SJCRH30 (cell line): ENCODE measurements around the gene PHF21B. TPM values are rescaled to one million over a fixed set of nuclear protein-coding genes. Genes with fewer than 3 reads are reported as not detected.
A peak's percentile ranks its signal among the peaks of the same experiment; 100 is the strongest.
"Not testable (repeated sequence)": the region's sequence is repeated elsewhere in the genome, so short reads cannot be mapped to it uniquely, and the experiment has no call there.

Experiments used
- DNase-seq, 2 experiments: peaks; one replicate each; pipeline ENCODE4 v3.0.0-alpha.2; 2015 to 2020
- H3K27ac ChIP-seq: fragments of 250-450 bp; sonication (Bioruptor Pico); 2 replicates; pipeline ENCODE4 v1.5.1; 2020; ENCODE audit warnings: mild to moderate bottlenecking, moderate library complexity
- H3K27me3 ChIP-seq: fragments of 250-450 bp; sonication (Bioruptor Pico); 2 replicates; pipeline ENCODE4 v1.5.1; 2020; ENCODE audit warnings: mild to moderate bottlenecking, moderate library complexity
- H3K36me3 ChIP-seq: fragments of 250-450 bp; sonication (Bioruptor Pico); 2 replicates; pipeline ENCODE4 v1.5.1; 2020; ENCODE audit warnings: mild to moderate bottlenecking, moderate library complexity
- H3K4me1 ChIP-seq: fragments of 250-450 bp; sonication (Bioruptor Pico); 2 replicates; pipeline ENCODE4 v1.5.1; 2020; ENCODE audit warnings: mild to moderate bottlenecking, moderate library complexity
- H3K4me3 ChIP-seq: fragments of 250-450 bp; sonication (Bioruptor Pico); 2 replicates; pipeline ENCODE4 v1.5.1; 2020; ENCODE audit warnings: mild to moderate bottlenecking, moderate library complexity
- H3K9me3 ChIP-seq: fragments of 250-450 bp; sonication (Bioruptor Pico); replicated peaks from 2 replicates; pipeline ENCODE4 v1.5.1; 2020; ENCODE audit warnings: mild to moderate bottlenecking, moderate library complexity
- total RNA-seq: library from RNA; depleted of rRNA; stranded (reverse); fragments of >200 nt; shearing (Covaris generic); gene quantifications from 2 replicates; pipeline ENCODE4 v1.2.3, GENCODE V29; 2014; rRNA removed

Gene PHF21B
- total RNA-seq = 2.9 and 5.8 TPM in 2 replicates

GRCh38 chr22:45009606-45010531 is at the start of gene PHF21B:
TSS of gene PHF21B (minus strand) at chr22:45010005. CDS start at chr22:45009549, 456 bp downstream.
- no peaks in the 10 kb centered on the region for H3K27me3 ChIP-seq

GRCh38 chr22:45059296-45059695 is 49.5 kb upstream of the PHF21B start:
- no peaks in the 10 kb centered on the region for H3K36me3 ChIP-seq
- no peaks in the 10 kb centered on the region for H3K27me3 ChIP-seq
- peak; percentile 77 to 87 for DNase-seq
- no peak overlapping the region for H3K4me3 ChIP-seq
- H3K4me1 ChIP-seq = peaks cover 12% of the 10 kb centered on the region
- H3K9me3 ChIP-seq = no peaks in the 10 kb centered on the region
- no peak overlapping the region for H3K27ac ChIP-seq

More at GRCh38 chr22:45009606-45010531, at the start of gene PHF21B:
- Histone ChIP-seq H3K27ac (peak within 1 kb of the TSS; percentile 52), H3K4me1 (no peaks in the 10 kb centered on the region), H3K36me3 (no peaks in the 10 kb centered on the region), H3K9me3 (no peaks in the 10 kb centered on the region), H3K4me3 (peak within 1 kb of the TSS; percentile 69)
- DNase-seq = peak; percentile 67 to 71

- H3K36me3 ChIP-seq = no peaks in the 10 kb centered on the region
- H3K4me1 ChIP-seq = peaks cover 5% of the 10 kb centered on the region
- no peak for DNase-seq
- no peaks in the 10 kb centered on the region for H3K27me3 ChIP-seq
- H3K27ac ChIP-seq = no peak overlapping the region
- H3K4me3 ChIP-seq = no peak overlapping the region
- no peaks in the 10 kb centered on the region for H3K9me3 ChIP-seq
These were observed 48.8 kb upstream of the PHF21B start for GRCh38 chr22:45058622-45058912.

GRCh38 chr22:45055936-45056335 is 46.1 kb upstream of the PHF21B start:
- Histone ChIP-seq H3K36me3 (no peaks in the 10 kb centered on the region), H3K4me1 (peaks cover 5% of the 10 kb centered on the region), H3K27me3 (peaks cover 2% of the 10 kb centered on the region), H3K4me3 (no peak overlapping the region), H3K9me3 (no peaks in the 10 kb centered on the region), H3K27ac (no peak overlapping the region)
- DNase-seq = no peak

- Histone ChIP-seq H3K4me3 (no peak overlapping the region), H3K4me1 (peaks cover 3% of the 10 kb centered on the region), H3K27ac (no peak overlapping the region), H3K9me3 (no peaks in the 10 kb centered on the region), H3K36me3 (no peaks in the 10 kb centered on the region), H3K27me3 (peaks cover 2% of the 10 kb centered on the region)
- no peak for DNase-seq
These were observed 43.8 kb upstream of the PHF21B start for GRCh38 chr22:45053571-45053970.

- Histone ChIP-seq H3K4me3 (no peak overlapping the region), H3K27me3 (peaks cover 2% of the 10 kb centered on the region), H3K27ac (no peak overlapping the region), H3K9me3 (no peaks in the 10 kb centered on the region), H3K36me3 (no peaks in the 10 kb centered on the region), H3K4me1 (no peaks in the 10 kb centered on the region)
- DNase-seq = no peak
These were observed 43.3 kb upstream of the PHF21B start for GRCh38 chr22:45053094-45053493.

GRCh38 chr22:45052665-45053064 is 42.9 kb upstream of the PHF21B start:
- not testable (repeated sequence) for H3K27ac ChIP-seq, DNase-seq, H3K27me3 ChIP-seq, H3K4me1 ChIP-seq, H3K9me3 ChIP-seq, H3K36me3 ChIP-seq, H3K4me3 ChIP-seq

GRCh38 chr22:45051946-45052345 is 42.1 kb upstream of the PHF21B start:
- H3K4me3 ChIP-seq = no peak overlapping the region
- no peaks in the 10 kb centered on the region for H3K9me3 ChIP-seq
- H3K36me3 ChIP-seq = no peaks in the 10 kb centered on the region
- no peak for DNase-seq
- H3K4me1 ChIP-seq = no peaks in the 10 kb centered on the region
- peaks cover 2% of the 10 kb centered on the region for H3K27me3 ChIP-seq
- no peak overlapping the region for H3K27ac ChIP-seq

GRCh38 chr22:45051419-45051818 is 41.6 kb upstream of the PHF21B start:
- Histone ChIP-seq H3K9me3 (no peaks in the 10 kb centered on the region), H3K4me1 (no peaks in the 10 kb centered on the region), H3K36me3 (no peaks in the 10 kb centered on the region), H3K27ac (no peak overlapping the region), H3K27me3 (peaks cover 2% of the 10 kb centered on the region), H3K4me3 (no peak overlapping the region)
- DNase-seq = no peak

- no peaks in the 10 kb centered on the region for H3K9me3 ChIP-seq
- no peak overlapping the region for H3K27ac ChIP-seq
- H3K27me3 ChIP-seq = peaks cover 2% of the 10 kb centered on the region; the same call in 1 of the 2 replicates
- no peaks in the 10 kb centered on the region for H3K4me1 ChIP-seq
- no peaks in the 10 kb centered on the region for H3K36me3 ChIP-seq
- H3K4me3 ChIP-seq = no peak overlapping the region
- DNase-seq = no peak
These were observed 37.5 kb upstream of the PHF21B start for GRCh38 chr22:45047260-45047659.

GRCh38 chr22:45045208-45045607 is 35.4 kb upstream of the PHF21B start:
- Histone ChIP-seq H3K27ac (no peak overlapping the region), H3K4me1 (no peaks in the 10 kb centered on the region), H3K27me3 (no peaks in the 10 kb centered on the region), H3K4me3 (no peak overlapping the region), H3K9me3 (no peaks in the 10 kb centered on the region), H3K36me3 (no peaks in the 10 kb centered on the region)
- DNase-seq = no peak

GRCh38 chr22:45042263-45042662 is 32.5 kb upstream of the PHF21B start:
- Histone ChIP-seq H3K4me1 (no peaks in the 10 kb centered on the region), H3K27me3 (no peaks in the 10 kb centered on the region), H3K27ac (no peak overlapping the region), H3K4me3 (no peak overlapping the region), H3K36me3 (no peaks in the 10 kb centered on the region), H3K9me3 (no peaks in the 10 kb centered on the region)
- DNase-seq = no peak

GRCh38 chr22:45039133-45039532 is 29.3 kb upstream of the PHF21B start:
- no peak for DNase-seq
- no peak overlapping the region for H3K4me3 ChIP-seq
- H3K36me3 ChIP-seq = no peaks in the 10 kb centered on the region
- H3K9me3 ChIP-seq = no peaks in the 10 kb centered on the region
- H3K4me1 ChIP-seq = peaks cover 3% of the 10 kb centered on the region
- no peak overlapping the region for H3K27ac ChIP-seq
- H3K27me3 ChIP-seq = no peaks in the 10 kb centered on the region

- Histone ChIP-seq H3K4me1 (peaks cover 8% of the 10 kb centered on the region), H3K4me3 (no peak overlapping the region), H3K27me3 (no peaks in the 10 kb centered on the region), H3K27ac (no peak overlapping the region), H3K36me3 (no peaks in the 10 kb centered on the region), H3K9me3 (no peaks in the 10 kb centered on the region)
- DNase-seq = peak; percentile 75 to 79
These were observed 26.3 kb upstream of the PHF21B start for GRCh38 chr22:45036154-45036553.

GRCh38 chr22:45034821-45035220 is 25.0 kb upstream of the PHF21B start:
- Histone ChIP-seq H3K27ac (no peak overlapping the region), H3K4me3 (no peak overlapping the region), H3K9me3 (no peaks in the 10 kb centered on the region), H3K36me3 (no peaks in the 10 kb centered on the region), H3K4me1 (peaks cover 8% of the 10 kb centered on the region), H3K27me3 (no peaks in the 10 kb centered on the region; the same call in 1 of the 2 replicates)
- DNase-seq = no peak

- Histone ChIP-seq H3K27ac (no peak overlapping the region), H3K4me1 (peaks cover 8% of the 10 kb centered on the region), H3K27me3 (peaks cover 4% of the 10 kb centered on the region; the same call in 1 of the 2 replicates), H3K36me3 (no peaks in the 10 kb centered on the region), H3K9me3 (no peaks in the 10 kb centered on the region), H3K4me3 (no peak overlapping the region)
- DNase-seq = no peak
These were observed 24.4 kb upstream of the PHF21B start for GRCh38 chr22:45034156-45034555.
